HG03439 (cell line): ENCODE results near the gene SNAP25.

Source experiments
- ATAC-seq: cut with Tn5 transposase; IDR thresholded peaks from one replicate; pipeline ENCODE4 v1.9.1; 2021; ENCODE audit warnings: mild to moderate bottlenecking, moderate library complexity; ENCODE audit not compliant: unreplicated experiment

Gene SNAP25

GRCh38 chr20:10328897-10329255 is 110.2 kb downstream of the SNAP25 start:
- ATAC-seq: no peak

- ATAC-seq: no peak
Observed at GRCh38 chr20:10329387-10330005, 110.9 kb downstream of the SNAP25 start.

DNA sequence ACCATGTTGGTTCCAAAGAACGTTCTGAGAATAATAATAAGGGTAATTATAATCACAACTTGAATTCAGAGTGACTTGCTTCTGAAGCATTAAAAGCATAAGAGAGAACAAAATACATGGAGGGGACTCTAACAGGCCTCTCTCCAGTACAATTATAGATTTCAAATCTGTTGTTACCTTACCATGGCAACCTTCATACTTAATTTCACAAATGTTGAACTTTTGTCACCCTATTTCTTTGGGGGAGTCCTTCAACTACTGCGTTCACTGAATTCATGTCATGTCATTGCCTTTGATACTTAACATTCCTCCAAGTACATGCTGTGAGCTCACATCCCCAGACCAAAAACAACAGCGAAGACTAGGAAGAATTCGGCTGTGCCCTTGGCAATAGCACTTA is 111.4 kb downstream of the SNAP25 start:
- no peak for ATAC-seq

DNA sequence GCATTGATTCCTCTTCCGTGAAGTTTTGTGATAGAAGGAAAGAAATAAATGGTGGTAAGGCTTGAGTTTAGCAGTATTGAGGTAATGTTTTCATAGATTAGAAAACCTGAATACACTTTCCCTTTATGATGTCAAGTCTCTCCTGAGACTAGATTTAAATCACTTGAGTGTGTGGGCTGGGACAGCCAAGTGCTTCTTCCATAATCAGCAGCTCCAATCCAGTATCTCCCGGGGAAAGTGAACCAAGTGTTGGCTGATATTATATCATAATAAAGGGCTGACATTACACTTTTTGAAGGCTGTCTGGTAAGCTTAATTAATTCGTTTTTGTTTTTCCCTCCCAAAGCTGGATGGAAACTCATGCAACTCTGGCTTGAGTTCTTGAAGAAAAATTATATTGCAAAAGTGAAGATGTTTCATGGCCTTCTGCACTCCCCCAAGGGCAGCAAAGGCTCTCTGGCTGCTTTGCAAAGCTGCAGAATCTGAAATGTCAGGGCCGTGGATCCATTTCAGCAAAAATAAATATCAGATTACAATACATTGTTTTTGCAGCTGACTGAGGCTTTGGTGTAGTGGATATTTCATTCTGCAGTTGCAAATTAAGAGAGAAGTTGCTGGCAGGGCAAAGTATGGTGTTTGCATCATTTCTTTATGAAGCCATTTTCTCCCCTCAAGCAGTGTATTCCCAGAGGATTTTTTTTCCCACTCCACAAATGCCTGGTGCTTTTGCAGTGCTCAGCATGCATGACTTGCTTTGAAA is 114.2 kb downstream of the SNAP25 start:
- ATAC-seq: no peak

DNA sequence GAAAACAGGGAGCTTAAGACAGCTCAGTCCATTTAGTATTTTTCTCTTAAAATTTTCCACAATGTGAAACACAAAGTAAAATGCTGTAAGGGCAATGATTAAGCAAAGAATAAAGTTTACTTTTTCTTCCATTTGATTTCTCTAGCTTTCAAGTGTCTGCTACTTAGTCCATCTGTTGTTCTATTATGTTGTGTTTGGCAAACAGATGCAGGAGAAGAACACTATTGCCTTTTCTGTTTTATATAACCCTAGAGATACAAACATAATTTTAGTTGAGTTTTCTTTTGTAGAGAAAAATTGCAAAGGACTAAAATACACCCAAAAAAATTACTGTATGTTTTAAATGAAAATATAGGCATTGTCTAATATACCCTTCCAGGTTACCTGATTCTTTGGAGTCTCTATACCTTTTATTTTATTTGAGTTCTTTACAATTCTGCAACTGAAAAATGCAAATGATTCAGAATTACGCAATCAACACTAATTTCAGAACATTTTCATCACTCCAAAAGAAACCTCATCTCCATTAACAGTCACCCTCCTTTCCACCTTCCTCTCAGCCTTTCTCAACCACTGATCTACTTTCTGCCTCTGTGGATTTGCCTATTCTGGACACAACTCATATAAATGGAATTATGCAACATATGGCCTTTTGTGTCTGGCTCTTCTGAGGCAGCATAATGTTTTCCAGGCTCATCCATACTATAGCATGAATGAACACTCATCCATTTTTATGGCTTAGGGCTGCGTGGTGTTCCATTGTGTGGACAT is 118.5 kb downstream of the SNAP25 start:
- no peak for ATAC-seq

- ATAC-seq: no peak
Observed at GRCh38 chr20:10338426-10339180, 120.0 kb downstream of the SNAP25 start.

DNA sequence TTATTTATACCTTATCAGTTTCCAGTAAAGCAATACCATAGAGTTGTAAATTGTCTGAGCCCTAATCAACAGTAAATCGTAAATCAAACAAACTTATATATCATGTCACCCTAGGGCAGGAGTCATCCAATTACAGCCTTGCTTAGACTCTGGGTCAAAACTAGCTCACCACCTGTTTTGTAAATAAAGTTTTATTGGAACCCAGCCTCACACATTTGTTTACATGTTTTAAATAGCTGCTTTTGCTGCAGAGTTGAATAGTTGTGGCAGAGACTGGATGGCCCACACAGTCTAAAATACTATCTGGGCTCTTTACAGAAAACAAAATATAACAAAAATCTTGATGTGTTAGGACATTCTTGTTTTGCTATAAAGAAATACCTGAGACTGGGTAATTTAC is 121.0 kb downstream of the SNAP25 start:
- ATAC-seq: no peak

GRCh38 chr20:10342152-10342551 is 123.5 kb downstream of the SNAP25 start:
- ATAC-seq: no peak

- ATAC-seq: no peak
Observed at GRCh38 chr20:10344953-10345352, 126.3 kb downstream of the SNAP25 start.

GRCh38 chr20:10347086-10347880 is 128.7 kb downstream of the SNAP25 start:
- ATAC-seq: no peak

GRCh38 chr20:10349118-10349517 is 130.5 kb downstream of the SNAP25 start:
- ATAC-seq: no peak

- ATAC-seq: no peak
Observed at GRCh38 chr20:10350188-10350842, 131.7 kb downstream of the SNAP25 start.

DNA sequence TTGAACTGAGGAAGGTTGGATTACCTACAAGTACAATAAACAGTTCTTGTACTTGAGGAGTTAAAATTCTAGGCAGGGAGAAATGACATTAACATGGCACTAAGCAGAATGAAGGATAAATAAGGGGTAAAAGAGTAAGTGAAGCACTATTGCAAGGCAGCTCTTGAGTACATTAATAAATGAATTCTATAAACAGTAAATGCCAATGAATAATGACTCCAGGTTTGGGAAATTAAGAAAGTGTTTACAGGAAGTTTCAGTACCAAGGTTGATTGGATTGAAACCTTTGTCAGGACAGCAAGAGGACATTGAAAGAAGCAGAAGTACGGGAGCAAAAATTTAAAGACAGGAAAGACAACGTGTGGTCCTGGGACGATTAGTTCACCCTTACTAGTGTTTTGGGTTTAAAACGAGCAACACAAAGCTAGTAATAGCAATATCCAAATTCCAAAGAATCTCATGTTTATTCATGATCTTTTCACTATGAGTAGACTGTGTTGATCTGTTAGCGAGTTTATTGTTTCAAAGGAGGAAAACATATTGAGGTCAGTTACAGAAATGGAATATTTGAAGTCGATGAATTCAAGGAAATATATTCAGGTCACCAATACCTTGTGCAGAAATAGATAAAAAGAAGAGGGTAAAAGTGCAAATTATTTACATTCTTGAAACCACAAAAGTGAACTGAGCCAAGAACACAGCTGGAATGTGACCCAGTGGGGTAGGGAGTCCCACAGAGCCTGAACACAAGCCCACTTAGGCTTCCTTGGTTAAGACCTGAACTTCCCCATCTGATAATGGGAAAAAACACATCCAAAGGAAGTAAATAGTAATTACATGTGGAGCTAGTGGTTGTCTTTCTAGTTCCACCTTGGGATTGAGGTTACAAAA is 134.5 kb downstream of the SNAP25 start:
- no peak for ATAC-seq

GRCh38 chr20:10356628-10357027 is 138.0 kb downstream of the SNAP25 start:
- ATAC-seq: no peak
